OCI-LY7 (cell line): ENCODE data around the gene LRRFIP1. TPM values are rescaled to one million over a fixed set of nuclear protein-coding genes. Genes with fewer than 3 reads are reported as not detected.
A peak's percentile ranks its signal among the peaks of the same experiment; 100 is the strongest.

Source experiments
- BruUV-seq: library from RNA; stranded (reverse); fragments of 400-500 nt; replicated peaks from 2 replicates; lab custom pipeline; 2021; lab: Mats Ljungman, UMichigan
- CTCF ChIA-PET: fragments of 300-600 bp; sonication (Branson Sonifier 250); formaldehyde crosslinking; loops from one replicate; lab custom pipeline; 2022; ENCODE audit warnings: antibody characterized with exemption; ENCODE audit not compliant: unreplicated experiment; lab: Charles Lee
- POLR2A ChIA-PET: fragments of 300-600 bp; sonication (Branson Sonifier 250); formaldehyde crosslinking; loops from one replicate; lab custom pipeline; 2022; ENCODE audit warnings: antibody characterized with exemption; lab: Charles Lee
- DNase-seq: peaks from one replicate; pipeline ENCODE4 v3.0.0-alpha.2; 2015; ENCODE audit warnings: low spot score
- H2AFZ ChIP-seq: fragments of 200-600 bp; sonication (generic), shearing (Covaris generic); 2 replicates; pipeline ENCODE4 v1.6.1; 2014; ENCODE audit warnings: mild to moderate bottlenecking, antibody characterized with exemption, low read length, moderate library complexity
- H3K27ac ChIP-seq: fragments of 200-600 bp; sonication (generic); 2 replicates; pipeline ENCODE4 v1.5.1; 2014; ENCODE audit warnings: mixed run types, low read depth, mild to moderate bottlenecking, moderate library complexity, low read length, inconsistent platforms; ENCODE audit not compliant: poor library complexity, severe bottlenecking
- H3K36me3 ChIP-seq: fragments of 200-600 bp; sonication (generic); 2 replicates; pipeline ENCODE4 v1.6.1; 2014; ENCODE audit warnings: mild to moderate bottlenecking, antibody characterized with exemption, low read length, moderate library complexity, mixed read lengths; ENCODE audit not compliant: insufficient read depth
- H3K4me1 ChIP-seq: fragments of 200-600 bp; sonication (generic); 2 replicates; pipeline ENCODE4 v1.5.1; 2014; ENCODE audit warnings: mild to moderate bottlenecking, low read length; ENCODE audit not compliant: insufficient read depth, poor library complexity, severe bottlenecking
- H3K4me2 ChIP-seq: fragments of 200-600 bp; sonication (generic); 2 replicates; pipeline ENCODE4 v1.6.1; 2014; ENCODE audit warnings: mild to moderate bottlenecking, low read length
- H3K4me3 ChIP-seq: fragments of 200-600 bp; sonication (generic); 2 replicates; pipeline ENCODE4 v1.5.1; 2014; ENCODE audit warnings: mild to moderate bottlenecking, low read depth, low read length; ENCODE audit not compliant: poor library complexity, severe bottlenecking
- H3K79me2 ChIP-seq: fragments of 200-600 bp; sonication (generic); 2 replicates; pipeline ENCODE4 v1.6.1; 2016; ENCODE audit warnings: low read depth, mild to moderate bottlenecking, low read length, moderate library complexity, mixed read lengths; ENCODE audit not compliant: insufficient read depth
- H3K9me2 ChIP-seq: fragments of 200-600 bp; sonication (generic); 2 replicates; pipeline ENCODE4 v1.6.1; 2016; ENCODE audit warnings: mild to moderate bottlenecking, low read length, mixed read lengths; ENCODE audit not compliant: insufficient read depth
- H3K9me3 ChIP-seq: fragments of 200-600 bp; sonication (generic); 2 replicates; pipeline ENCODE4 v1.6.1; 2014; ENCODE audit warnings: mild to moderate bottlenecking, mixed run types, low read length, mixed read lengths
- H4K20me1 ChIP-seq: fragments of 200-600 bp; sonication (generic); 2 replicates; pipeline ENCODE4 v1.6.1; 2014; ENCODE audit warnings: mild to moderate bottlenecking, antibody characterized with exemption, low read length, moderate library complexity, mixed read lengths; ENCODE audit not compliant: insufficient read depth
- CTCF ChIP-seq: fragments of 200-600 bp; sonication (generic); conservative IDR thresholded peaks from 2 replicates; pipeline ENCODE4 v1.5.1; 2014; ENCODE audit warnings: mild to moderate bottlenecking, antibody characterized with exemption, low read length, moderate library complexity, mixed read lengths
- EZH2phosphoT487 ChIP-seq: fragments of 200-600 bp; sonication (generic); IDR thresholded peaks from 2 replicates; pipeline ENCODE4 v1.6.1; 2018; ENCODE audit warnings: low read depth, borderline replicate concordance, mild to moderate bottlenecking, mixed run types, antibody characterized with exemption, low read length, moderate library complexity, mixed read lengths
- intact Hi-C: fragments of 100-400 bp; cut with micrococcal nuclease; formaldehyde crosslinking; loops from one replicate; pipeline ENCODE4 v1.10.0; 2022; ENCODE audit not compliant: unreplicated experiment
- total RNA-seq, 2 experiments: library from RNA; depleted of rRNA in 1 of 2; stranded (reverse); fragments of >200 nt in 1 of 2; shearing (Covaris generic) in 1 of 2; gene quantifications; 2 replicates each; pipeline ENCODE4 v1.2.3, GENCODE V29; 2014 to 2022

LRRFIP1 gene
- total RNA-seq, 2 experiments from 2014 or later = 95.7 to 216 TPM

DNA sequence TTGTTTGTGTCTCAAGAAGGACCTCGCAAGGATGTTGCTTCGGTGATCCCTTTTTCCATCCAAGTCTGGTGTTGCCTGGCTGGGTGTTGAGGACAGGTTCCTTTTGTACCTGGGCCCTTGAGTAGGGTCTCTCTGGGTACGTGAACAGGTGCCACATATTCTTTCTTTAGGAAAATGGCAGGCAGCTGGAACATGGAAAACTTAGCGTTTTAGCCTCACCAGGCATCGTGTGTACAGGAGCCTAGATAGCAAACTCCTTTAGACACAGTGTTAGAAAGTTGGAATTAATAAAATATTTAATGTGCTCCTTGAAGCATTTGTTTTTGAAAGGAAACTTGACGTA lies 116.9 kb downstream of the LRRFIP1 start:
- no TSS peak for BruUV-seq
- intact Hi-C loops = loop anchor here (2.0 kb wide), 3 partner anchors 119 to 231 kb away; no protein-coding TSS in a partner anchor
- Histone ChIP-seq H3K4me1 (peaks cover 13% of the 10 kb centered on the region), H3K27ac (peak overlapping the region; percentile 6), H3K4me3 (no peak overlapping the region), H3K4me2 (no peak overlapping the region), H3K9me2 (no peaks in the 10 kb centered on the region), H3K79me2 (peaks cover 35% of the 10 kb centered on the region), H3K36me3 (peaks cover 61% of the 10 kb centered on the region), H2AFZ (no peak overlapping the region), H4K20me1 (no peaks in the 10 kb centered on the region), H3K9me3 (no peaks in the 10 kb centered on the region)
- POLR2A ChIA-PET = interaction anchor here (0.6 kb wide), 1 partner anchor 84 kb away, joined by 4 read pairs; no protein-coding TSS in a partner anchor
- TF ChIP-seq CTCF (no peak), EZH2phosphoT487 (no peak)
- CTCF ChIA-PET = no interaction called here
- no peak for DNase-seq

DNA sequence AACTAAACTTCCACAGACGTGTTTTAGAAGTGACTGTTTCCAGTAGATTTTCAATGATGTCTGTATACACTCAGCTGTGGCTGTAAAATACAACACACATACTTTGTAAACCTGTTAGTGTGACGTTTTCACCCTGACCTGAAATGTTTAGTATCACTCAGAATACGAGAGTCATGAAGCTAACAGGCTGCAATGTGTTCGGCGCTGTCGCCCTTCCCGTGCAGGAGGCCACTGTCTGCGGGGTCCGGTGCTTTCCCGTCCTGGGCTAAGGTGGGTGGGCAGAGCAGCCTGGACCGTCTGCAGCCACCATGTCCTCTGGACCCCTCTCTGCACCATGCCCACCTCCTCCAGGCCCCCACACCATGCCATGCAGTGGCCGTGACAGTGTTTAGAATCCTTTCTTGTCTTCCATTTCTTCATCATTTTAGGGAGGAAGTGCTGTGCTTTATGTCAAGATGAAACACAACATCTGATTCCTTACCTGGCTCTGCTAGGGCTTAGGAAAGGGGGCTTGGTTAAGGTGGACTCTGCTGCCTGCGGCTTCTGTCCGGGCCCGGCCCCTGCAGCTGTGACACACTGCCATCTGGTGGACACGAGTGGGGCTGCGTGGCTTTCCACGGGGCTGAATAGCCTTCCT lies 117.3 kb downstream of the LRRFIP1 start:
- peaks cover 13% of the 10 kb centered on the region for H3K4me1 ChIP-seq
- POLR2A ChIA-PET = interaction anchor here (0.5 to 1.3 kb wide), 4 partner anchors 8 to 691 kb away, joined by 3 to 6 read pairs (median 4); no protein-coding TSS in a partner anchor
- intact Hi-C loops = loop anchor here (1.0 to 2.0 kb wide), 5 partner anchors 48 to 232 kb away; no protein-coding TSS in a partner anchor
- H3K4me3 ChIP-seq = no peak overlapping the region
- TF ChIP-seq EZH2phosphoT487 = no peak
- TF ChIP-seq CTCF = peak; percentile 99
- BruUV-seq = no TSS peak
- H3K9me2 ChIP-seq = no peaks in the 10 kb centered on the region
- no peak overlapping the region for H2AFZ ChIP-seq
- H3K27ac ChIP-seq = no peak overlapping the region
- CTCF ChIA-PET = interaction anchor here (0.6 to 1.2 kb wide), 6 partner anchors 39 to 75 kb away, joined by 3 read pairs; no protein-coding TSS in a partner anchor
- H4K20me1 ChIP-seq = no peaks in the 10 kb centered on the region
- no peak overlapping the region for H3K4me2 ChIP-seq
- H3K9me3 ChIP-seq = no peaks in the 10 kb centered on the region
- peaks cover 64% of the 10 kb centered on the region for H3K36me3 ChIP-seq
- peak; percentile 55 for DNase-seq
- peaks cover 32% of the 10 kb centered on the region for H3K79me2 ChIP-seq

- Histone ChIP-seq H3K9me2 (no peaks in the 10 kb centered on the region), H3K79me2 (peaks cover 32% of the 10 kb centered on the region), H3K9me3 (no peaks in the 10 kb centered on the region), H3K4me1 (peaks cover 13% of the 10 kb centered on the region), H3K27ac (no peak overlapping the region), H3K36me3 (peaks cover 69% of the 10 kb centered on the region), H4K20me1 (no peaks in the 10 kb centered on the region), H3K4me2 (no peak overlapping the region), H2AFZ (no peak overlapping the region), H3K4me3 (no peak overlapping the region)
- no peak for DNase-seq
- POLR2A ChIA-PET = interaction anchor here (0.5 to 1.3 kb wide), 5 partner anchors 9 to 691 kb away, joined by 3 to 6 read pairs (median 4); no protein-coding TSS in a partner anchor
- CTCF ChIA-PET = interaction anchor here (0.6 to 1.2 kb wide), 6 partner anchors 38 to 76 kb away, joined by 3 read pairs; no protein-coding TSS in a partner anchor
- no TSS peak for BruUV-seq
- intact Hi-C loops = loop anchor here (1.0 to 2.0 kb wide), 5 partner anchors 49 to 232 kb away; no protein-coding TSS in a partner anchor
- TF ChIP-seq EZH2phosphoT487 = no peak
- TF ChIP-seq CTCF = peak; percentile 62; the same call in 1 of the 2 replicates
These were observed 117.8 kb downstream of the LRRFIP1 start for GRCh38 chr2:237745250-237745613.
